Fibroblast of lung (primary cell): ENCODE measurements around the gene SCAPER. TPM values are rescaled to one million over a fixed set of nuclear protein-coding genes. Genes with fewer than 3 reads are reported as not detected.

ENCODE experiments used
- DNase-seq, 2 donors: peaks; one replicate each; pipeline versions ENCODE4 v3.0.0 to v3.0.0-alpha.2; 2010; ENCODE audit warnings: low read depth in 2 of 2
- H2AFZ ChIP-seq: 2 replicates; pipeline ENCODE4 v1.5.1; 2012; ENCODE audit warnings: low read length, control low read depth, inconsistent platforms
- H3K27ac ChIP-seq: 2 replicates; pipeline ENCODE4 v1.5.1; 2011; ENCODE audit warnings: low read length, control low read depth; ENCODE audit not compliant: insufficient read depth
- H3K27me3 ChIP-seq: 2 replicates; pipeline ENCODE4 v1.5.1; 2011; ENCODE audit warnings: mild to moderate bottlenecking, low read length; ENCODE audit not compliant: control insufficient read depth, insufficient read depth
- H3K36me3 ChIP-seq: 2 replicates; pipeline ENCODE4 v1.5.1; 2011; ENCODE audit warnings: low read length; ENCODE audit not compliant: control insufficient read depth, insufficient read depth
- H3K4me1 ChIP-seq: 2 replicates; pipeline ENCODE4 v1.5.1; 2011; ENCODE audit warnings: low read length; ENCODE audit not compliant: control insufficient read depth, insufficient read depth; ENCODE audit errors: extremely low read depth
- H3K4me2 ChIP-seq: 2 replicates; pipeline ENCODE4 v1.5.1; 2011; ENCODE audit warnings: low read length, control low read depth; ENCODE audit not compliant: insufficient read depth; ENCODE audit errors: extremely low read depth
- H3K4me3 ChIP-seq, 4 experiments: fragments of 200-600 bp in 1 of 4; sonication (generic) in 1 of 4; replicated peaks in 1 of 4; 2 replicates each; pipeline ENCODE4 v1.5.1; 2011 to 2016; ENCODE audit warnings: low read length in 4 of 4, low read depth in 3 of 4, mild to moderate bottlenecking in 3 of 4, control low read depth in 2 of 4, inconsistent platforms in 1 of 4, mixed read lengths in 1 of 4; ENCODE audit not compliant: insufficient read depth in 1 of 4; ENCODE audit errors: control extremely low read depth in 1 of 4
- H3K79me2 ChIP-seq: 2 replicates; pipeline ENCODE4 v1.5.1; 2012; ENCODE audit warnings: mild to moderate bottlenecking, low read length, inconsistent platforms; ENCODE audit not compliant: control insufficient read depth, insufficient read depth
- H3K9ac ChIP-seq: 2 replicates; pipeline ENCODE4 v1.5.1; 2011; ENCODE audit warnings: mild to moderate bottlenecking, low read length, control low read depth; ENCODE audit not compliant: insufficient read depth
- H3K9me3 ChIP-seq: 2 replicates; pipeline ENCODE4 v1.5.1; 2012; ENCODE audit warnings: low read depth, low read length; ENCODE audit not compliant: control insufficient read depth, insufficient read depth
- H4K20me1 ChIP-seq: 2 replicates; pipeline ENCODE4 v1.5.1; 2011; ENCODE audit warnings: low read length; ENCODE audit not compliant: control insufficient read depth, insufficient read depth; ENCODE audit errors: extremely low read depth
- CTCF ChIP-seq, 2 donors: IDR thresholded peaks in 1 of 2; conservative IDR thresholded peaks in 1 of 2; 1 replicate in 1 of 2; 2 replicates in 1 of 2; pipeline ENCODE4 v1.5.1; 2011 to 2012; ENCODE audit warnings: low read length in 2 of 2, control low read depth in 1 of 2, inconsistent platforms in 1 of 2, low read depth in 1 of 2, mild to moderate bottlenecking in 1 of 2
- EZH2 ChIP-seq: IDR thresholded peaks from 2 replicates; pipeline ENCODE4 v1.5.1; 2012; ENCODE audit warnings: low read length, control low read depth, mild to moderate bottlenecking; ENCODE audit errors: missing control alignments
- polyA plus RNA-seq, 2 donors: library from polyadenylated mRNA; depleted of rRNA in 1 of 2; stranded (reverse) in 1 of 2; unstranded in 1 of 2; fragments of >200 nt; gene quantifications; 2 replicates each; pipeline ENCODE4 v1.2.1, GENCODE V29; 2011 to 2012; ENCODE audit warnings: missing spikeins in 1 of 2
- total RNA-seq: library from RNA; depleted of rRNA; stranded (reverse); fragments of >200 nt; gene quantifications from 2 replicates; pipeline ENCODE4 v1.2.1, GENCODE V29; 2014

SCAPER gene
- total and polyA plus RNA-seq, 2 donors (not counting 1 experiment from before 2014, with no cell fraction given): 2.3 to 9.1 TPM

GRCh38 chr15:76663529-76663928 lies 241.6 kb downstream of the SCAPER start:
- Histone ChIP-seq H4K20me1 (no peaks in the 10 kb centered on the region), H3K4me1 (no peaks in the 10 kb centered on the region), H3K27ac (no peak overlapping the region), H3K79me2 (no peaks in the 10 kb centered on the region), H3K9ac (no peak overlapping the region), H3K36me3 (no peaks in the 10 kb centered on the region), H3K4me2 (no peak overlapping the region), H2AFZ (no peak overlapping the region), H3K9me3 (no peaks in the 10 kb centered on the region), H3K4me3 (no peak overlapping the region), H3K27me3 (no peaks in the 10 kb centered on the region)
- no peak for DNase-seq
- TF ChIP-seq EZH2 (no peak), CTCF (conservative IDR thresholded peaks at IDR 0.05 in 1 of 2, IDR thresholded peaks at IDR 0.05 in 1 of 2; ENCODE audit: low read depth in 1 of 2, low read length in 2 of 2) (no peak)

GRCh38 chr15:76648732-76649444 lies 256.3 kb downstream of the SCAPER start:
- Histone ChIP-seq H3K4me1 (no peaks in the 10 kb centered on the region), H3K27ac (no peak overlapping the region), H3K79me2 (no peaks in the 10 kb centered on the region), H3K4me3 (no peak overlapping the region), H3K4me2 (no peak overlapping the region), H3K9ac (no peak overlapping the region), H3K27me3 (no peaks in the 10 kb centered on the region), H4K20me1 (no peaks in the 10 kb centered on the region), H3K36me3 (no peaks in the 10 kb centered on the region), H3K9me3 (no peaks in the 10 kb centered on the region), H2AFZ (no peak overlapping the region)
- TF ChIP-seq EZH2 (no peak), CTCF (conservative IDR thresholded peaks at IDR 0.05 in 1 of 2, IDR thresholded peaks at IDR 0.05 in 1 of 2; ENCODE audit: low read depth in 1 of 2, low read length in 2 of 2) (no peak)
- no peak for DNase-seq

- H4K20me1 ChIP-seq: no peaks in the 10 kb centered on the region
- H3K9me3 ChIP-seq: no peaks in the 10 kb centered on the region
- H3K79me2 ChIP-seq: no peaks in the 10 kb centered on the region
- H3K27ac ChIP-seq: no peak overlapping the region
- H3K4me1 ChIP-seq: no peaks in the 10 kb centered on the region
- no peak overlapping the region for H2AFZ ChIP-seq
- TF ChIP-seq EZH2: no peak
- no peak for TF ChIP-seq CTCF (conservative IDR thresholded peaks at IDR 0.05 in 1 of 2, IDR thresholded peaks at IDR 0.05 in 1 of 2; ENCODE audit: low read depth in 1 of 2, low read length in 2 of 2)
- no peak overlapping the region for H3K4me2 ChIP-seq
- no peak overlapping the region for H3K9ac ChIP-seq
- no peaks in the 10 kb centered on the region for H3K27me3 ChIP-seq
- H3K4me3 ChIP-seq: no peak overlapping the region
- DNase-seq: no peak
- no peaks in the 10 kb centered on the region for H3K36me3 ChIP-seq
Measured at GRCh38 chr15:76647612-76648011, 257.5 kb downstream of the SCAPER start.
